ENCODE measurements around the gene HIGD2A.
A peak's percentile ranks its signal among the peaks of the same experiment; 100 is the strongest.

Gene HIGD2A, protein sequence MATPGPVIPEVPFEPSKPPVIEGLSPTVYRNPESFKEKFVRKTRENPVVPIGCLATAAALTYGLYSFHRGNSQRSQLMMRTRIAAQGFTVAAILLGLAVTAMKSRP

DNA sequence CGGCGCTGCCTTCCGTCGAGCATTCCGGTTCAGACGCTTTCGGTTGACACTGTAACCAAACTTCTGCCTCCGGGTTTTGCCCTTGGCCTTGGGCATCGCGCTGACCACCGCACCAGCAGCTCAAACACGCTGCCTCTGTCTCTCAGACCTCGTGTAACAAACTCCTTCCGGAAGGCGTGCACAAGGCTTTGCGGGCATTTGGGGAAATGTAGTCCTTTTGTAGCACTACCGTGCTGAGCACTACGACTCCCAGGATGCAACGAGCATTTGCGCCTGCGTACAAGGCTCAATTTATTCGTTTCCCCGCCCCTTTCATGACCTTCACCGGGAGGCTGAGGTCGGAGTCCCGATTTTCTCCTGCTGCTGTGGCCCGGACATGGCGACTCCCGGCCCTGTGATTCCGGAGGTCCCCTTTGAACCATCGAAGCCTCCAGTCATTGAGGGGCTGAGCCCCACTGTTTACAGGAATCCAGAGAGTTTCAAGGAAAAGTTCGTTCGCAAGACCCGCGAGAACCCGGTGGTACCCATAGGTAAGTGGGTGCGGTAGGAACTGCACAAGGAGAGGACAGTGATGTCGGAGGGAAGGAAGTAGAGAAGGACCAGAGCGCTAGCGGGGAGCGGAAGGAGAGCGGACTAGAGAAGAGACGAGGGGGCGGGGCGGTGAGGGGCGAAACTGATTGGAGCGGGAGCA lies at the start of gene HIGD2A, which contains the start of gene NOP16:
Gene HIGD2A, plus strand, starts transcription at position 308 of the 691 bp plus-strand sequence. Its CDS starts 69 bp downstream, at position 377.
Gene NOP16, minus strand, starts transcription at position 155 of the 691 bp plus-strand sequence. Its CDS starts 59 bp downstream, at position 96.
- DNase-seq = peak; percentile 98 to 99

DNA sequence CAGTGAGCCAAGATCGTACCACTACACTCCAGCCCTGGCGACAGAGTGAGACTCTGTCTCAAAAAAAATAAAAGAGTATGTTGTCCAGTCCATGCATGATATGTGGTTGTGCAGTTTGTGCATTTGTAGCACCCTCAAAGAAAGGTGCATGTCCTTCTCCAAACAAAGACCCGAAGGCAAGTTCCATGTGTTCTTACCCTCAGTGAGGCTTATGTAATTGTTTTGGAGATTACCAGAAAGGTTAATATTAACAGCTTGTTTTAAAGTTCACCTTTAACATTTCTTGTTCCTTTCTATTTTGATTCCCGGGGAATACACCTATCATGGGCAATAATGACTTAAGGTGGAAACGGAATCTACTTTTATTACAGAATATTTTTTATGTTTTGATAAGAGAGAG lies 49.2 kb upstream of the HIGD2A start:
- no peak for DNase-seq

DNA sequence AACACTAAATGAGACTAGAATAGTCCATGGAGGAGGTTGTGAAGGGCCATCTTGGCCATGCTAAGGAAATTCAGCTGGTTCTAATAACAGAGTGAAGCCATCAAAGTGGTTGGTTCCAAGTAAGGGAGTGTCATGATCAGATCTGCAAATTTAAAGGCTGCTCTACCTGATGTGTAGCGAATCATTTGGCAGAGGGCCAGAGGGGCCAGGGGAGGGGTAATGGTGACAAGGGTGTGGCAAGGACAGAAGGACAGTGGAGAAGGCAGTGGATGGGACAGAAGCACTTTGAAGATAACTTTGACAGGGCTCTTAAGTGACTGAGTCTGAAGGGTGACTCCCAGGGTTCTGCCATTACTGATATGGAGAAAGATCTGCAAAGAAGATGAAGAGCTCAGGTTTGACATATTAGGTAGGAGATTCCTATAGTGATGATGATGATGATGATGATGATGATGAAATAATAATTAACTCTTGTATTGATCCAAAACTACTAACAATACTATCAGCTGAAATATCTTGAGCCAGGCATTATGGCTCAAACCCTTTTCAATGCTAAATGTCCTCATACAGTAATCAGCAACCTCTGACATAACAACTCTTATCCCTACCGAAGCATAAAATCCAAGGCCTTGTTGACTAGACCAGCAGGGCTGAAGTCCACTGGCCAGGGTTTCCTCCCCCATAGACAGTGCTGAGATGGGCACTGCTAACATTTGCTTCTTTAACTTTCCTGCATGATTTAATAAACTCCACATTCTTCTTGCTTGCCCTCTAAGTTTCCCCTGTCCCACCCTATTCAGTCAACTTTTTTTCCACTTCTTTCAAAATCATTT lies 47.0 kb upstream of the HIGD2A start:
- DNase-seq = no peak

DNA sequence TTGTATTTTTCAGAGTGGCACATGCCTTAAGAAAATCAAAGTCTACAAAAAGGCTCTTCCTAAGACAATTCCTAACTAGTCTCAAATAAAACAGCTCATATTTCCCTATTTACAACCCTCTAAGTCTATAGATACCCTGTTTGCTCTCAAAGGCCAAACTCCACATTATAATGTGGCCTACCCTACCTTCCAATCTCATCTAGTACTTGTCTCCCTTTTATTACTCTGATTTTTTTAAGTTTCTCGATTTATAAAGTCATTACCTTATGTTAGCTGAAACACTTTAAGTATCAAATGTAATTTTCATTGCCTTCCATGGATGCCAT lies 46.4 kb upstream of the HIGD2A start:
- DNase-seq = no peak

DNA sequence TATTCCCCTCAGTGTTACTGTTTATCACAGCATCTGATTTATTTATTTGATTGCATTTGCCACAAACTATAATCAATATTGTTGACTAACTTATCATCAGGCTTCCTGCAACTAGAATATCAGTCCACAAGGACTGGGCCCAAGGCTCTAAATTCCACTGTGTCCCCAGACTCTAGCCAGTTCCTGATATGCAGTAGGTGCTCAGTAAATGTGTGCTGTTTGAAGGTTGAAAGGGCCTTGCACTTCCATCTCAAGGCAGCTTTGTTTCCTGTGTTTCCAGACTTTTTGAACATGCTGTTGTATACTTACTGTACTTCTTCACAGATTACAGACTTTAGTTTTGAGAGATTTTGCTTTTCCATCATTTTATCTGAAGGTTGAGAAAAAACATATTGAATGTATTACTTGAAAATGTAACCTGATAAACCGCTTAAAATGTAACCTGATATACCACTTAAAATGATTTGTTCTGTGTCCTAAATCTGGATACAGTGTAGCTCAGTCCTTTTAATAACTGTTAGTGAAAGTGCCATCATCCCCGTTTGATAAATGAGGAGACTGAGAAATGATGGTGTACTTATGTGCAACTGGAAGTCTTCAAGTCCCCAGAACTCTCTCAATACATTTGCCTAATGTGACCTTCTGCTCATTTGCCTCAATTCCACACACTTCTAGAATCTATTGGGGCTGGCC lies 45.6 kb upstream of the HIGD2A start:
- no peak for DNase-seq

DNA sequence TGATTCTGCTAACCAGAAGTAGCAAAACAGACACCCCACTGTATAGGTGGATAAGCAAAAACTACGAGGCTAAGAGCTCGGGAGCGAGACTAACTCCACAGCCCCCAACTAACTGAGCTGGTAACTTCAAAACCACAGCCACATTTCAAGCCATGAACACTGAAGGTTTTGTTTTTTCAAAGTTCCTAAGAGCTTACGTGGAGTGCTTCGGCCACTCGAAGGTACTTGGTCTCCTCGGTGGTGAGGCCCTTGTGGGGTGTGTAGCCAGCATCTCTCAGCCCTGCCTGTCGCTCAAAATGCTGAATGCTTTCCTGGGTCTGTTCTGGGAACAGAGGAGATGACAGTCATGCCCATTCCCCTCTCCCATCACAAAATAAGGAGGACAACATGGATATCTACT lies 38.1 kb upstream of the HIGD2A start:
- DNase-seq = no peak

DNA sequence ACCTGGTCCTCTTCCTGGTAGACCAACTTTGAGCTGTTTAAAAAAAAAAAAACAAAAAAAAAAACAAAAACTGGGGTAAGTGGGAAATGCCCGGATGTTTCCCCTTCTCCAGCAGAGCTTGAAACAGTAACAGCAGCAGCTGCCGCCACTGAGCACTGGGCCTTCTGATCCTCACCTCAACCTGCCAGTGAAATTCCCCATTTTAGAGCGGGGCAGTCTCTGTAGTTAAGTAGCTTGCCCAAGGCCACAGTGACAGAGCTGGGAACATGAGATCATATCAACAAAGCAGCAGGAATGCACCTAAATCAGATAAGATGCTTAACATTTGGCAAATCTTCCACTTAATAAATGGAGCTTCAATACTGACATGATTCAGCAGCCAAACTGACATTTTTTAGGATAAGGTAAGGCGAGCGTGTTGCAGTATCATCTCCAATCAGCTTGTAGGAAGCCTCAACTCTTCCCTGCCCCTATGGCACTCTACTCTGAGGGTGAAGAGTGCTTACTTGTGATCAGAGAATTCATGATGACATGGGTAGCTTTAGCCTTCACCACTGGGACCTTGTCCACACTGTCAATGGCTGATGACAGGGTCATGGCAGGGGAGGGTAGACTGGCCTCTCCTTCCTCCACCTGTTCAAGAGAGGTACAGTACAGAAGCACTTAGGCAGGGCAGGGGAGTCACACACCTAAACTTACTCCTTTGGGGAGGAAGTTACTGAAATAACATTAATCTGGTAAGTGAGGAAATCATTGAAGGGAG lies 36.3 kb upstream of the HIGD2A start:
- DNase-seq = no peak

DNA sequence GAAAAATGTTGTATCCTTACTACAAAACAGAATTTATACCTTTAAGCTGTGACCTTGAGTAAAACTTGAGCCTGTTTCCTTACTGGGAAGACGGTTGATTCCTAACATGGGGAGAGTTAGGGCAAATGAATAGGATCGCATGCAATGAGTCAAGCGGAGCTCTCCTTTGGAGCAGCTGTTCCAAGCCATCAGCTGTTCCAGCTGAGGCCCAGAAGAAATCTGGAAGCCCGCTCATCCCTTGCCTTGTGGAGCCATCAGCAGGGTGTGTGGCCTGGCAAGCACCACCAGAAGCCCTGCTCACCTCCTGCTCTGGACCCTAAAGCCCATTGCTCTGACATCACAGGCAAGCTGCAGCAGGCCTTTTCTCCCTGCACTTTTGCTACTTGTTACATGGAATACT lies 35.0 kb upstream of the HIGD2A start:
- no peak for DNase-seq

DNA sequence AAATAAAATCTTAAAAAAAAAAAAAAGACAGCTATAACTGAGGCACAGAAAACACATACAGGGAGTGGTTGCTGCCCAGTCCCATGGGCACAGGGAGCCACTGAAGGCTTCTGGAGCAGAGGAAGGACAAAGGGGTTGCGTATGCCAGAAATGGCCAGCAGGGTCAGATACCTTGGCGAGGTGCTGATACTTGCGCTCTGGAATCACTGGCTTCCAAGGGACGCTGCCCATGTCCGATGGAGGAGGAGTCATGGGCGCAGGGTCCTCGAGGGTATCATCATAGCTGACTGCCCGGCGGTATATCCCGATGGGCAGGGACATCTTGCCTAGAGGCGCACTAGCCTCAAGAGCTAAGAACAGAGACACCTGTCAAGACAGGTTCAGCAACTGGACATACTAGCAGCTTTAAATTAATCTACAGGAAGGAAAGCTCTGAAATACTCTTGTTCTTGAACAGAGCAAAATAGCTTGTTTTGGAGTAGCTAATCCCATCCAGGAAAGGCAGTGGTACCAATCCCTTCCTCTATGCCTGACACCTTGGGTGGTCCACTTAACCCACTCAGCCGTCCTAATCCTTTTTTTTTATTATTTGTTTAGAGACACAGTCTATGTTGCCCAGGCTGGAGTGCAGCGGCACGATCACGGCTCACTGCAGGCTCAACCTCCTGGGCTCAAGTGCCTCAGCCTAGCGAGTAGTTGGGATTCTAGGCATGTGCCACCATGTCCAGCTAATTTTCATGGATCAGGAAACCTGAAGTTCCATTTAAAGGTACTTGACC lies 33.0 kb upstream of the HIGD2A start:
- no peak for DNase-seq

DNA sequence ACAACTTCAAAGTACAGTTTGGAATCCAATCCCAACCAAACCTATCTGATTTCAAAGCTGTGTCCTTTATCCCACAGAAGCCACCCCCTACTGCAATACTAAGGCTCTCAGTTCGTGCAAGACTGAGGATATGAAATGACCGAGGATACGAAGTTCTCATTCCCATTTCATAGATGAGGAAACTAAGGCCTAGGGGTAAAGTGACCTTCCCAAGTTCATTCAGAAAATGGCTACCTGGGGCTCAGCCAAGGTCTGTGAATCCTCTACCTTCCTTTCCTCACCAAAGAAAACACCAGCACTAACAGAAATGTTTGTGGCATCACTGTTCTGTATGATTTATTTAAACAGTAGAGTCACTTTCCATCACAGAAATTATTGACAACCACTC lies 32.4 kb upstream of the HIGD2A start:
- DNase-seq = no peak

DNA sequence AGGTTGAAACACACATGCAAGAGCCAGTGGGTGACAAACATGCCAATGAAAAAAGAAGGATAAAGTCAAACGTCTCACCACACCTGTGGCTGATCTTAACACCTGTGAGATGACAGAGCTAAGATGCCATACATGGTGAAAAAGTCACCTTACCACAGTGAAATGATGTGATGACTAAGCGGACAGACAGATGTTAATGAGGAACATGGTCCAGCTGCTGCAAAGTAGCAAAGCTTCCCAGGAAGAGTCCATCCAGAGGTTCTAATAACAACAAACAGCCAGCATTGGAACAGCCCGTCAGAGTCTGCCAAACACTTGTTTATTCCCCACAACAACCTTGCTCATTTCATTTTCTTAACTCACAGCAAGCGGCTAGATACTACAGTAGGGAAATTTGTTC lies 28.9 kb upstream of the HIGD2A start:
- DNase-seq = no peak

DNA sequence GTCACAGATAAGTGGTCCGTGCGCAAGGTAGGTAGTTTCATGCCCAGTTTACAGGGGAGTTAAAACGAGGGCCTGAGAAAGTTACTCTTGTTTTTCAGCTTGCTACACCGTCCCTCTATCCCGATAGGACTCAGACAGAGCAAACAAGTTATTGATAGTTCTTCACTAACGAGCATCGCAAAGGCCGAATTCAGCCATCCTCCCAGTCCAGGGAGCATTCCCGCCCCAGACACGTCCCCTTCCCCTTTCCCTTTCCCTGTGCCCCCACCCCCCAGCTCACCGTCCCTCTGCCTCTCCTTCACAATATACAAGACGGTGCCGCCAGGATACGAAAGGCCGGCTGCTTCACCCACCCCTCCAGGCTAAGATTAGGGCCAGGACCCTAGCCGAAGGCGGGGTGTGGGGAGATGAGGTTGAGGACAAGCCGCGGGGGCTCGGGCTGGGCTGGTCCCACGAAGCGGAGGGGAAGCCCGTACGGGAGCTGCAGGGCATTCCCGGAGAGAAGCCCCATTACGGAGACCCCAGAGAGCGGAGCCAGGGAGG lies 27.6 kb upstream of the HIGD2A start:
- DNase-seq = no peak

DNA sequence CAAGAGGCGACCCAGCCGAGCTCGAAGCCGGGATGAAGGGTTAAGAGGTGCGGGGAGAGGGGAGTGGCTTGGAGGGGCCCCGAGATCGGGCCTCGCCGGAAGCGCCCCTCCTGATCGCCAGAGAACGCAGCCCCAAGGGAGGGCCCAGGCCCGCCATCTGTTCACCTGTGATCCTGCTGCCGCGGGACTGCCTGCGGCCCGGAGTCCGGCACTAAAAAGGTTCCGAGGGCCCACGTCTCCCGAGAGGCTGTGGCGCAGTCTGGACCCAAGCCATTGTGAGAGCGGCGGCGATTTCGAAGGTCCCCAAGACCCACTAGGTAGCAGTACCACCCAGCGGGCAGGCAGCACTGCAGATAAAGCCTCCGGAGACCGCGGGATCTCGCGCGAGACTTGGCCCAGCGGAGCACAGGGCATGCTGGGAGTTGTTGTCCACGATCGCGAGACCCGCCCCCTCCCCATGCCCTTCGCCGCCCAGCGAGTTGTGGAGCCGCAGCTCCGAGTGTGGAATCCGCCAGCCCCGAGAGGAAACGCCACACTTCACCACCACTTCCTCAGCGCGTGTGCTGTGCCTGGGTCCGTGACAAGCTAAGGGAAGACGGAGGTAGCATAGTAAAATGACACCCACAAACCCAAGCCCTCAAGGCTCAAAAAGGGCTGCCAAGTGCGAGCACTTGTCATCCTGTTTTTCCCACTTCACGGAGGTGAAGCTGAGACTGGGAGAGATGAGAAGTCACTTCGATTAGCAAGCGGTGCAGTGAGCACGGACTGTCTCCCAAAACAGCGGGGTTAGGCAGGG lies 26.9 kb upstream of the HIGD2A start, which contains the start of gene KIAA1191:
Gene KIAA1191, minus strand, starts transcription at position 328 of the 796 bp plus-strand sequence. CDS start 2,256 bp downstream, outside the sequence.
- DNase-seq = peak; percentile 85 to 91

DNA sequence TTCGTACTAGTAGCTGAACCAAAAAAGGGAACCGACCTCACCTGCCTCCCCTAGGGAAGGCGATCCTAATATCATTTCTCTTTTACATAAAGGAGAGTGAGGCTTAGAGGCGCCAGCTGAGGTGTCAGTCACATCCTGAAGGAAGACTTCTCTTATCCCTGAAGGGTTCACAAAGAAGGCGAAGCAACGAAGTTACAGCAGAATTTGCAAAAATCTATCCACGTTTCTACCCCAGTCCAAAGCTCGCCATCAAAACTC lies 26.4 kb upstream of the HIGD2A start:
- no peak for DNase-seq

DNA sequence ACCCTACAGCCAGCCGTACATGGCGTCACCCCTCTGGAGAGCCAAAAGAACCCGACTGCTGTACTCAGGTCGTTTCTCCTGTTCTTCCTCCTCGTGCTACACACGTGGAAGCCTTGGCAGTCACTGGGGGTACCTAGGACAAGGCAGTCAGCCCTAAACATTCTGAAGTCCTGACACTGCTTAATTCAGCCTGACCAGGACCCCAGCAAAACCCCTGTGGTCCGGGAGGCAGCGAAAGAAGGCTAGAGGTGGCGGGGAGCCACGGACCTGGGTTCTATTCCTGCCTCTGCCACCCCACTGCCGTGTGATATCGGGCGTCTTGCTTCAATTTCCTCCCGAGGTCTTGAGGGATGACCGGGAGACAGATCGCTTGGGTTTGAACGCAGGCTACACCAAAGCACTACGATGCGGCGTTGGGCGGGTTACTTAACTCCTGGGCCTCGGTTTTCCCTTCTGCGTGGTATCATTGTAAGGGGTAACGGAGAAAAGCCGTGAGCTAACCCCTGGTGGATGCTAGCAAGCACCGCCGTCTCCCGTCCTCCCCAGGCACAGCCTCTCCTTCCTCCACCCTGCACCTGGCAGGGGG lies 23.7 kb upstream of the HIGD2A start:
- no peak for DNase-seq

DNA sequence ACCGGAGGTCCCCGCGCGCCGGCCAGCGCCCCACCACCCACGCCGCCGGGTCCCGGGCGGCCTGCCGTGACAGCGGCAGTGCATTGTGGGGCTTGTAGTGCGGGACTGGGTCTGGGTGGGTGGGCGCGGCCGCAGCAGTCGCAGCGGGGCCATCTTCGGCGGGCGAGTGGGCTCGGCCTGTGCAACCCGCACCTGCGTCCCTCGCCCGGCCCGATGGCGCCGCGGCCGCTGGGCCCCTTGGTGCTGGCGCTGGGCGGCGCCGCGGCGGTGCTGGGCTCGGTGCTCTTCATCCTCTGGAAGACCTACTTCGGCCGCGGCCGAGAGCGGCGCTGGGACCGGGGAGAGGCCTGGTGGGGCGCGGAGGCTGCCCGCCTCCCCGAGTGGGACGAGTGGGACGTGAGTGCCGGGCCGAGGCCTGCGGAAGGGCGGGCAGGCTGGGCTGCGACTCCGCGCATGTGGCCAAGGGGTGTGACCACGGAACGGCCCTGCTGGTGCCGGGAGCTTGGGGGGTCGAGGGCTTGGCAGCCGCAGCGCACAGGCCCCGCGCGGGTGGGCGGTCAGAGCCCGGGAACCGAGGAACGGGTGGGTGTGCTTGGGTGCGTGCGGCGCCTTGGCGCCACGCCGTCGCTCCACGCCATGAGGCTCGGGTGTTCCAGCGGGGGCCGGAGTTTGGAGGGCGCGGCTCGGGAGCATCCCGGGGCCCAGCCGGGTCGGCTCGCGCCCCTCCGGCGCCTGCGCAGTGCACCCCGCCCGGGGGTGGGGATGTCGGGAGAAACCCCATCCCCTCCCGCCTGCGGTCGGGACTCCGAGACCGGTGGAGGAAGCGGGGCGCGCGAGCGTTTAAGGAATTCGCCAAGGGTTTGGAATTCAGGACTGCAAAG lies 23.0 kb upstream of the HIGD2A start, which contains the start of gene ARL10:
Gene ARL10, plus strand, starts transcription at position 137 of the 881 bp plus-strand sequence. Its CDS starts 77 bp downstream, at position 214.
- no peak for DNase-seq

DNA sequence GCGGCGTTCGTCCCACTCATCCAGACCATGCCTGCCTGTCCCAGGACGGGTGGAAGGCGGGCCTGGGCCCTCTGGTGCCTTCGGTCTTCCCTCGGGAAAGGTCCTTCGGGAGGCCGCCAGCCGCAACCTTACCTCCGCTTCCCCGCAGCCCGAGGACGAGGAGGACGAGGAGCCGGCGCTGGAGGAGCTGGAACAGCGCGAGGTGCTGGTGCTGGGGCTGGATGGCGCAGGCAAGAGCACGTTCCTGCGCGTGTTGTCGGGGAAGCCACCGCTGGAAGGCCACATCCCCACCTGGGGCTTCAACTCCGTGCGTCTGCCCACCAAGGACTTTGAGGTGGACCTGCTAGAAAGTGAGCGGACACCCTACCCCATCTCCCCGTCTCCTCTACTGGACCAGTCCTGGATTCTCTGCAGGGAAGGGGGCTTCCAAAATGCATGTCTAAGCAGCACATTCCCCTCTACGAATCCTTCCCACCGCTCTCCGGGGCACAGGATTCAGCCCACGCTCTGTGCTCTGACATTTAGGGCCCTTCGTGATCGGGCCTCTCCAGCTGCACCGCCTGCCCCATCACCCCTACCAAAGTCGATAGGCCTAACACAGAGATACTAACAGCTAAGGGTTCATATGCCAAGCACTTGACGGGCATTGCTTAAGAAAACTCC lies 22.2 kb upstream of the HIGD2A start:
- DNase-seq = no peak

DNA sequence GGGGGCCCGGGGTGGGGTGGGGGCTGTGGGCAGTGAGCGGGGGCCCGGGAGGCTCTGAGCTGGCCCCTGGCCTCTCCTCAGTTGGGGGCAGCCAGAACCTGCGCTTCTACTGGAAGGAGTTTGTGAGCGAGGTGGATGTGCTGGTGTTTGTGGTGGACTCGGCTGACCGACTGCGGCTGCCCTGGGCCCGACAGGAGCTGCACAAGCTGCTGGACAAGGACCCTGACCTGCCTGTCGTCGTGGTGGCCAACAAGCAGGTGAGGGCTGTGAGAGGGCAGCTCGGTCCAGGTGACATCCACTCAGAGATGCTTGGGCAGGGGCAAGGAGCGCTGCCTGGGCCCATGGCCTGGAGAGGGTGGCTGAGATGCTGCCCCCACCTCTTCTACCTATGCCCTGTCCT lies 19.8 kb upstream of the HIGD2A start:
- DNase-seq = no peak
